Spinal cord (tissue), 10 donors: ENCODE data around the gene FBXW8. TPM values are rescaled to one million over a fixed set of nuclear protein-coding genes. Genes with fewer than 3 reads are reported as not detected.

Experiments used
- DNase-seq, 6 donors: peaks; one replicate each; pipeline versions ENCODE4 v3.0.0 to v3.0.0-alpha.2; 2013 to 2015; ENCODE audit warnings: low spot score in 6 of 6, low read depth in 4 of 6
- H3K27ac ChIP-seq: one replicate; pipeline ENCODE4 v1.5.1; 2013; ENCODE audit warnings: low read depth, low read length, control low read depth
- H3K27me3 ChIP-seq: one replicate; pipeline ENCODE4 v1.6.1; 2013; ENCODE audit warnings: low read length; ENCODE audit not compliant: control insufficient read depth, insufficient read depth
- H3K36me3 ChIP-seq: one replicate; pipeline ENCODE4 v1.6.1; 2013; ENCODE audit warnings: low read length; ENCODE audit not compliant: control insufficient read depth, insufficient read depth
- H3K4me1 ChIP-seq: one replicate; pipeline ENCODE4 v1.6.1; 2013; ENCODE audit warnings: low read length; ENCODE audit not compliant: control insufficient read depth, insufficient read depth
- H3K4me3 ChIP-seq: one replicate; pipeline ENCODE4 v1.5.1; 2013; ENCODE audit warnings: low read depth, low read length, control low read depth
- H3K9me3 ChIP-seq: one replicate; pipeline ENCODE4 v1.6.1; 2013; ENCODE audit warnings: low read length; ENCODE audit not compliant: control insufficient read depth, insufficient read depth
- WGBS: methylation state at CpG from one replicate; pipeline ENCODE4 v1.1.5; 2013; ENCODE audit warnings: missing lambda C conversion rate; ENCODE audit not compliant: insufficient coverage; 5-methylcytosine and 5-hydroxymethylcytosine counted together
- polyA plus RNA-seq, 2 donors: library from polyadenylated mRNA; unstranded; fragments of 120-200 nt; gene quantifications; one replicate each; pipeline ENCODE4 v1.2.1, GENCODE V29; 2013; ENCODE audit not compliant: insufficient read length in 2 of 2
- total RNA-seq, 2 donors: library from RNA; depleted of rRNA in 1 of 2; stranded (reverse); fragments of 120-200 nt in 1 of 2; fragments of >200 nt in 1 of 2; gene quantifications; one replicate each; pipeline versions ENCODE4 v1.2.3 to v1.2.4, GENCODE V29; 2013 to 2014
- donor health status: healthy.

Gene FBXW8
- total and polyA plus RNA-seq, 4 donors, result 9.3 to 18.2 (median 17.3) TPM

DNA sequence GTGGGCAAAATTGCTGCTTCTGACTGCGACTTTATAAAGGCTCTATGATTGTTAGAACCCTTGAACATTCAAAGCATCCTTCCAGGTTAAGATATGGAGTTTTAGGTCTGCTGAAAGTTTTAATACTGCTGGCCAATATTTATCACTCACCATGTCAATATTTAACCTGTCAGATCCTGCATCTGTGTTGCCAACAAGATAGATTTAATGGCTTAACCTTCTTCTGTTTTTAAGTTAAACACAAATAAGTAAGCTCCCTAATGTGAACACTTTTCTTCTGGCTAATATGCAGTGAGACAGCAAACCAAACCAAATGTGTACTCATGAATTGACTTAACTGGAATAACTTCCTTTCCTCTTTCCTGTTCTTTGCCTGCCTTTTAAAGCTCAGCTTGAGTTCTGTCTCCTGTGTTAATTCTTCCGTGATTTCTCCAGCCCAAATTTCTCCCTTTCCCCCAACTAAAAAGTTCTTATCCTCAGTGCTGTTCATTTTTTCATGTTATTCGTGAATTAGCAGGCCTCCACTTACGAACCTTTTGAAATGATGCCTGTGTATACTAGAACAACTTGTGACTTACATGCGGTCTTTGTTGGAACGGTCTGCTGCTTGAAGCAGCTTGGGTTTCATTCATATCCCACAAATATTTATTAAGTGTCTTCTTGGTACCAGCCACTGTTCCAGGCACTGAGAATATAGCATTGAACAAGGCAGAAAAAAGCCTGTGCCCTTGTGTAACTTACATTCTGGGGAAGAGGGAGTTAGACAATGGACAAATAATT, 9.1 kb downstream of the FBXW8 start:
- Histone ChIP-seq H3K9me3 (no peaks in the 10 kb centered on the region), H3K4me3 (no peak overlapping the region), H3K27me3 (no peaks in the 10 kb centered on the region), H3K36me3 (no peaks in the 10 kb centered on the region), H3K27ac (no peak overlapping the region), H3K4me1 (no peaks in the 10 kb centered on the region)
- no peak for DNase-seq
- 79% methylated on average over 3 of the region's 6 CpGs for WGBS

GRCh38 chr12:116920939-116921338, 10.2 kb downstream of the FBXW8 start:
- Histone ChIP-seq H3K4me1 (no peaks in the 10 kb centered on the region), H3K4me3 (no peak overlapping the region), H3K36me3 (no peaks in the 10 kb centered on the region), H3K27ac (no peak overlapping the region), H3K27me3 (no peaks in the 10 kb centered on the region), H3K9me3 (no peaks in the 10 kb centered on the region)
- no peak for DNase-seq
- WGBS, result 88% methylated on average over 1 of the region's 3 CpGs

DNA sequence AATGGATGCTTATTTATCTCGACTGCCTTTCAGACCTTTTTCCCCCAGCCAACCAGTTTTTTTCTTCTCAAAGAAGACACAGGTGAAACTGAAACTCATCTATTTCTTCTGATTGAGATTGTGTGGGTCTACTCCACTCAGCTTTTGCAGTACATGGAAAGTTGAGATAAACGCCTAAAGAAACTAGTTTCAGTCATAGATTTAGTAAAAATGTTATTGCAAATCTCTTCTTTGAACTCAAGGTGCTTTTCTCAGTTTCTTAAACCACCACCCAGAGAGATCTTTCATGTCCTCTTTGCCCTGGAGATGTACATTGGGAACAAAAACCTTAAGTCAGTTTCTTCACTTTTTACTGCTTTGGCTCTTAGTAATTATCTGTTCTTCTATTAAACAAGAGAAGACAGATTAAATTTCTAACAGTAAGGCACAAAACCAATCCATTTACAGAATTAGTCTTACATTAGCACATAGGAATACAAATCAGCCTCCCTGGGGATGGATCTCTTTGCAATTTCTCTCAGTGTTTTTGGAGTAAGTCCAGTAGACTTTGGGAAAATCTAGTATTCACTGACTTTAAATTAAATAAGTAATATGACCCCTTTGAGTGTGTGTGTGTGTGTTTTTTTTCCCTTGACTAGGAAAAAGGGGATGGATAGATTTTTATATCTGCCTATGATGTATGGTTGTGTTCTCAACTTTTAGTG, 11.6 kb downstream of the FBXW8 start:
- Histone ChIP-seq H3K4me1 (peaks cover 1% of the 10 kb centered on the region), H3K9me3 (no peaks in the 10 kb centered on the region), H3K27me3 (no peaks in the 10 kb centered on the region), H3K27ac (no peak overlapping the region), H3K36me3 (no peaks in the 10 kb centered on the region), H3K4me3 (no peak overlapping the region)
- no CpG with 5 or more reads among the region's 2 CpGs for WGBS
- no peak for DNase-seq

DNA sequence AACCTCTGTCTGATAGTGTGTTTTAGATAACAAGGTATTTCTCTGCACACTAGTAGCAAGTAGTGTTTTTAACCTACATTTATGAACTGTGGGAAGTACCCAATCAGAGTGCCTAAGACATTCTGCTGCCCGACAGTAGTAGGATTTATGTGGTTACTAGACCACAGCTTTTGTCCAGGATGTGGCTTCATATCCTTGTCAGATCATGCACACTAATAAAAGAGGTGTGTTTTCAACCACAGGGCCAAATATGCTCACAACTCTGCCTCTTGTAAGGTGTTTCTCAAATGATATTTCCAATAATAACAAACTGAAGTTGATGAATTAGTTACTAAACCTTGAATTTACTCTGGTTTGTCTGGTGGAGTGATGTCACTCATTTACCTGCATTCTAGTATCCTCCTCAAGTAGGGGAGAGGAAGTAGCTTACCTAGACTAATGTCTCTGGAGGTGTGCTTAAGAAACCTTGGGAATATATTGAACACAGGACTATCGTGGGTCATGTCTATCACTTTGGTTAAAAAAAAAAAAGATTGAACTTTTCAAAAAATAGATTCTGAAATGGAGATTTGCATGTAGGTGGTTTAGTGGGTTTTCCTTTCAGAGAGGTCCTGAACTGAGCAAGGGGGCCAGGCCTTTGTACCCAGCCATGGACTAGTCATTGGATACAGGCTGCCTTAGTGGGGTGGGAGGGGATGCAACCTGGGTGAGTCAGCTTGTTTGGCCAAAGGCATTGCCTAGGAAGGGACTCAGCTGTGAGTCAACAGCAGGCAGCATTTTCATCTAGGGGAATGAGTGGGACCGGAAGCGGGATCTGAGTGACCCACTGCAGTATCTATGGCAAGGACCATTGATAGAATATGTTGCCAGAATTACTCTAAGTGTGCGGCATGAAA, 14.1 kb downstream of the FBXW8 start:
- DNase-seq, result no peak
- 76% methylated on average over 5 of the region's 5 CpGs for WGBS
- Histone ChIP-seq H3K4me3 (no peak overlapping the region), H3K4me1 (peaks cover 3% of the 10 kb centered on the region), H3K27ac (no peak overlapping the region), H3K36me3 (peaks cover 14% of the 10 kb centered on the region), H3K27me3 (no peaks in the 10 kb centered on the region), H3K9me3 (no peaks in the 10 kb centered on the region)

- H3K36me3 ChIP-seq, result peaks cover 14% of the 10 kb centered on the region
These were observed 15.8 kb downstream of the FBXW8 start for GRCh38 chr12:116926283-116927243.

GRCh38 chr12:116927244-116927940, 16.6 kb downstream of the FBXW8 start:
- H3K27ac ChIP-seq, result no peak overlapping the region
- H3K4me1 ChIP-seq, result peaks cover 4% of the 10 kb centered on the region
- no peaks in the 10 kb centered on the region for H3K9me3 ChIP-seq
- no peak overlapping the region for H3K4me3 ChIP-seq
- H3K36me3 ChIP-seq, result peaks cover 14% of the 10 kb centered on the region
- no peaks in the 10 kb centered on the region for H3K27me3 ChIP-seq
- 65% methylated on average over 9 of the region's 9 CpGs for WGBS
- no peak for DNase-seq

More at GRCh38 chr12:116926283-116927243, 15.8 kb downstream of the FBXW8 start:
- Histone ChIP-seq H3K4me1 (peaks cover 3% of the 10 kb centered on the region), H3K9me3 (no peaks in the 10 kb centered on the region), H3K27me3 (no peaks in the 10 kb centered on the region), H3K4me3 (no peak overlapping the region), H3K27ac (no peak overlapping the region)
- peak in 1 of 6 donors; percentile 23 for DNase-seq
- WGBS, result 36% methylated on average over 3 of the region's 8 CpGs

DNA sequence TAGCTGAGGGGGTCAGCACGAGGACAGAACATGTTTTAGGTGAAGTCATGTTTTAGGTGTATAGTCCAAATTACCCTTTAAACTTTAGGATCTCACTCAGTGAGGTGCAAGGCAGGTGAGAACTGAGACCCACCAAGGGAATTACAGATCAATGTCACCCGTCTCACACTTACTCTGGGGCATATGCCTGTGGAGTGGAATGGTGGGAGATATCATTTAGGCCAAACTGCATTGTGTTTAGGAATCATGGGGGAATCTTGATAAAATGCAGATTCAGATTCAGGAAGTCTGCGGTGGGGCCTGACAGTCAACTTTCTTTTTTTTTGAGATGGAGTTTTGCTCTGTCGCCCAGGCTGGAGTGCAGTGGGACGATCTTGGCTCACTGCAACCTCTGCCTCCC, 17.8 kb downstream of the FBXW8 start:
- Histone ChIP-seq H3K27ac (no peak overlapping the region), H3K4me3 (no peak overlapping the region), H3K27me3 (no peaks in the 10 kb centered on the region), H3K36me3 (peaks cover 14% of the 10 kb centered on the region), H3K9me3 (no peaks in the 10 kb centered on the region), H3K4me1 (peaks cover 5% of the 10 kb centered on the region)
- no peak for DNase-seq
- 100% methylated on average over 4 of the region's 5 CpGs for WGBS

DNA sequence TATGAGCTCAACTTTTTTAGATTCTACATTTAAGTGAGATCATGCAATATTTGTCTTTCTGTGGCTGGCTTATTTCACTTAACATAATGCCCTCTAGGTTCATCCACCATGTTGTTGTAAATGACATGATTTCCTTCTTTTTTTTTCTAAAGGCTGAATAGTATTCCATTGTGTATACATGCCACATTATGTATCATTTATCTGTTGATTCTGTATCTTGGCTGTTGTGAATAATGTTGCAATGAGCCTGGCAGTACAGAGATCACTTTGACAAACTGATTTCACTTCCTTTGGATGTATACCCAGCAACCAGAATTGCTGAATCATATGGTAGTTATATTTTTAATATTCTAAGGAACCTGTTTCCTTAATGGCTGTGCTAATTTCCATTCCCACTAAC, 19.1 kb downstream of the FBXW8 start:
- no peak overlapping the region for H3K27ac ChIP-seq
- no peaks in the 10 kb centered on the region for H3K27me3 ChIP-seq
- no peak overlapping the region for H3K4me3 ChIP-seq
- H3K9me3 ChIP-seq, result no peaks in the 10 kb centered on the region
- no peak for DNase-seq
- peaks cover 5% of the 10 kb centered on the region for H3K4me1 ChIP-seq
- H3K36me3 ChIP-seq, result peaks cover 14% of the 10 kb centered on the region
